Activated T-cell treated with anti-CD3 and anti-CD28 coated beads, Interleukin-2, amount 50 U/mL, for 24 hours (primary cell): ENCODE data around the gene KHDC1L.
"Not testable (repeated sequence)": the region's sequence is repeated elsewhere in the genome, so short reads cannot be mapped to it uniquely, and the experiment has no call there.

Experiments used
- DNase-seq: peaks from one replicate; pipeline ENCODE4 v3.0.0-alpha.2; 2020
- H3K27ac Mint-ChIP-seq: 2 replicates; pipeline ENCODE4 v1.8.0; 2020; ENCODE audit warnings: mild to moderate bottlenecking, mixed read lengths
- H3K27me3 Mint-ChIP-seq: 2 replicates; pipeline ENCODE4 v1.8.0; 2020; ENCODE audit warnings: mixed read lengths
- H3K36me3 Mint-ChIP-seq: 2 replicates; pipeline ENCODE4 v1.8.0; 2020; ENCODE audit warnings: low read depth, mixed read lengths
- H3K4me1 Mint-ChIP-seq: 2 replicates; pipeline ENCODE4 v1.8.0; 2020; ENCODE audit warnings: low read depth, mixed read lengths
- H3K4me3 Mint-ChIP-seq: 2 replicates; pipeline ENCODE4 v1.8.0; 2020; ENCODE audit warnings: mild to moderate bottlenecking, moderate library complexity, mixed read lengths
- H3K9me3 Mint-ChIP-seq: 2 replicates; pipeline ENCODE4 v1.8.0; 2020; ENCODE audit warnings: mixed read lengths

The KHDC1L gene

GRCh38 chr6:73225396-73225795 is at the start of gene KHDC1L:
Gene KHDC1L, minus strand, starts transcription at chr6:73225496. Its CDS starts 88 bp downstream, at chr6:73225408.
- Mint-ChIP-seq H3K9me3 (no peaks in the 10 kb centered on the region), H3K36me3 (no peaks in the 10 kb centered on the region), H3K4me1 (peaks cover 3% of the 10 kb centered on the region), H3K4me3 (no peak within 1 kb of the TSS), H3K27ac (no peak within 1 kb of the TSS), H3K27me3 (no peaks in the 10 kb centered on the region)
- no peak for DNase-seq

GRCh38 chr6:73269296-73269695 is 44.0 kb upstream of the KHDC1L start:
- peaks cover 16% of the 10 kb centered on the region for H3K4me1 Mint-ChIP-seq
- H3K4me3 Mint-ChIP-seq, H3K27me3 Mint-ChIP-seq, H3K9me3 Mint-ChIP-seq, DNase-seq, H3K27ac Mint-ChIP-seq: not testable (repeated sequence)
- H3K36me3 Mint-ChIP-seq = peaks cover 65% of the 10 kb centered on the region

DNA sequence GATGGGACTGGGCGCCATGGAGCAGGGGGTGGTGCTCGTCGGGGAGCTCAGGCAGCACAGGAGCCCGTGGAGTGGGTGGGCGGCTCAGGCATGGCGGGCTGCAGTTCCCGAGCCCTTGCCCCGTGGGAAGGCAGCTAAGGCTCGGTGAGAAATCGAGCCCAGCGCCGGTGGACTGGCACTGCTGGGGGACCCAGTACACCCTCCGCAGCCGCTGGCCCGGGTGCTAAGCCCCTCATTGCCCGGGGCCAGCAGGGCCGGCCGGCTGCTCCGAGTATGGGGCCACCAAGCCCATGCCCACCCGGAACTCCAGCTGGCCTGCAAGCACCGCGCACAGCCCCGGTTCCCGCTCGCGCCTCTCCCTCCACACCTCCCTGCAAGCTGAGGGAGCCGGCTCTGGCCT is 43.6 kb upstream of the KHDC1L start:
- H3K27me3 Mint-ChIP-seq, H3K9me3 Mint-ChIP-seq, H3K4me3 Mint-ChIP-seq, H3K27ac Mint-ChIP-seq, DNase-seq: not testable (repeated sequence)
- Mint-ChIP-seq H3K4me1 (peaks cover 20% of the 10 kb centered on the region), H3K36me3 (peaks cover 64% of the 10 kb centered on the region)

DNA sequence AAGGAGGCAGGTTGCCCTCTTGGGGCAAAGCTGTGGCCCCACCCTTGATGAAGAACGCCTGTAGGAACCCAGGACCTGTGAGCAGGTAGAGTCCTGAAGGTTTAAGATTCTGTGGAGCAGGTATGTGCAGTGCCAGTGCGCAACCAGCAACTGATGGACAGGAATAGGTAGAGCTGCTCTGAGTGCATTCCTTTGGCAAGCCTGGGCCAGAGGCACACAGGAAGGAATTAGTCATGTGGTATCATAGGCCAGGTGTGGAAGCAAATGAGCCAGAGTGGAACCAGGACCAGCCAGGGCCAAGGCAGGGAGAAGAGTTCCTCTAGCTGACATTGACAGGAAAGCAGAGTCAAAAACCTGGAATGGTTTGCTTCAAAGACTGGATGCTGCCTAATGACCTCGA is 39.1 kb upstream of the KHDC1L start:
- peak overlapping the region; percentile 27 for H3K27ac Mint-ChIP-seq
- no peaks in the 10 kb centered on the region for H3K27me3 Mint-ChIP-seq
- no peaks in the 10 kb centered on the region for H3K9me3 Mint-ChIP-seq
- peaks cover 45% of the 10 kb centered on the region for H3K36me3 Mint-ChIP-seq
- H3K4me1 Mint-ChIP-seq = peaks cover 33% of the 10 kb centered on the region
- peak overlapping the region; percentile 79 for H3K4me3 Mint-ChIP-seq
- no peak for DNase-seq

GRCh38 chr6:73263570-73263909 is 38.2 kb upstream of the KHDC1L start:
- DNase-seq = no peak
- Mint-ChIP-seq H3K4me1 (peaks cover 33% of the 10 kb centered on the region), H3K9me3 (no peaks in the 10 kb centered on the region), H3K4me3 (peak overlapping the region; percentile 79), H3K36me3 (peaks cover 41% of the 10 kb centered on the region), H3K27me3 (no peaks in the 10 kb centered on the region), H3K27ac (peak overlapping the region; percentile 77)

GRCh38 chr6:73262671-73263569 is 37.6 kb upstream of the KHDC1L start, which contains the start of gene KHDC1:
Gene KHDC1, minus strand, starts transcription at chr6:73263196. Its CDS starts 20,679 bp downstream, at chr6:73242517.
- no peaks in the 10 kb centered on the region for H3K27me3 Mint-ChIP-seq
- peak within 1 kb of the TSS; percentile 79 for H3K27ac Mint-ChIP-seq
- no peaks in the 10 kb centered on the region for H3K9me3 Mint-ChIP-seq
- peak; percentile 82 for DNase-seq
- H3K4me3 Mint-ChIP-seq = peak within 1 kb of the TSS; percentile 81
- H3K4me1 Mint-ChIP-seq = peaks cover 33% of the 10 kb centered on the region
- H3K36me3 Mint-ChIP-seq = peaks cover 35% of the 10 kb centered on the region

GRCh38 chr6:73258721-73259120 is 33.4 kb upstream of the KHDC1L start:
- Mint-ChIP-seq H3K27ac (no peak overlapping the region), H3K9me3 (no peaks in the 10 kb centered on the region), H3K36me3 (peaks cover 3% of the 10 kb centered on the region), H3K27me3 (no peaks in the 10 kb centered on the region), H3K4me3 (no peak overlapping the region), H3K4me1 (peaks cover 11% of the 10 kb centered on the region)
- DNase-seq = no peak

DNA sequence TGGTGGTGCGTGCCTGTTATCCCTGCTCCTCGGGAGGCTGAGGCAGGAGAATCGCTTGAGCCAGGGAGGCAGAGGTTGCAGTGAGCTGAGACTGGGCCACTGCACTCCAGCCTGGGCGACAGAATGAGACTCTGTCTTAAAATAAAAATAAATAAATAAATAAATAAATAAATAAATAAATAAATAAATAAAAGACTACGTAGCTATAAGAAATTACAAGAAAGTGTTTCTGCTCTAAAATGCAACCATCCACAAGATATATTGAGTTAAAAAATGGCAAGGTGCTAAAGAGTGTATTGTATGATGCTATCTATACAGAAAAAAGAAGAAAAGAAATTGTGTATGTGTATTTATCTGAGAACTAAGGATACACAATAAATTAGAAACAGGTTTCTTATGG is 29.0 kb upstream of the KHDC1L start:
- H3K4me3 Mint-ChIP-seq, H3K36me3 Mint-ChIP-seq, H3K27me3 Mint-ChIP-seq, DNase-seq, H3K4me1 Mint-ChIP-seq, H3K9me3 Mint-ChIP-seq, H3K27ac Mint-ChIP-seq: not testable (repeated sequence)

DNA sequence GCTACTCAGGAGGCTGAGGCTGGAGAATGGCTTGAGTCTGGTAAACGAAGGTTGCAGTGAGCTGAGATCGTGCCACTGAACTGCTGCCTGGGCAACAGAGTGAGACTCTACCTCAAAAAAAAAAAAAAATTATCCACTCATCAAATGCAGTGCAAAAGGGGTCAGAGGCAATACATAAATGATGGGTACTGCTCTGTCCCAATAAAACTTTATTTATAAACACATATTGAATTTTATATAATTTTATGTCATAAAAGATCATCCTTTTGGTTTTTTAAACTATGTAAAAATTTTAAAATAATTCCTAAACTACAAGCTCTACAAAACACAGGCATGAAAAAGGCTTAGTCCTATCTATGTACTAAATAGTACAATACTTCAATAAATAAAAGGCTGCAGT is 27.4 kb upstream of the KHDC1L start:
- H3K27me3 Mint-ChIP-seq = no peaks in the 10 kb centered on the region
- no peak for DNase-seq

DNA sequence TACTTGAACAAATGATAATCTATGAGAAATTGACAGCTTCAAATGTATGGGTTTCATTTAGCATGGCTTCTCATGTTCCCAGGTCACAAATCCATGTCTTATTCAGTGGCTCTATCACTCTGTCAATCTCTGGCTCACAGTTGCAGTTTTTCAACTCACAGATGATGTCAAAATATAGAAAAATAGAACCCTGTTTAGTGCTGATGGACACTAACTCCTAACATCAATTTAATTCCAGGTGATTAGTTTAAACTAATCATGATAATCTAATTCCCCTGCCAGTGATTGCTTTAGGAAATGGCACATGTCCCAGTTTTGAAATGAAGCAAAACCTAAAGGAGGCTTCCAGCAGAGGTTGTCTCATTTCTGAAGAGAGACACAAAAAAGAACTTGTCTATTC is 24.7 kb upstream of the KHDC1L start:
- Mint-ChIP-seq H3K36me3 (no peaks in the 10 kb centered on the region), H3K27ac (no peak overlapping the region), H3K27me3 (peaks cover 2% of the 10 kb centered on the region), H3K4me1 (no peaks in the 10 kb centered on the region), H3K9me3 (no peaks in the 10 kb centered on the region), H3K4me3 (no peak overlapping the region)
- DNase-seq = no peak

More for the DNA sequence above, 27.4 kb upstream of the KHDC1L start:
- H3K36me3 Mint-ChIP-seq = no peaks in the 10 kb centered on the region
- H3K4me1 Mint-ChIP-seq = no peaks in the 10 kb centered on the region
- H3K4me3 Mint-ChIP-seq = no peak overlapping the region
- H3K9me3 Mint-ChIP-seq = no peaks in the 10 kb centered on the region
- no peak overlapping the region for H3K27ac Mint-ChIP-seq

DNA sequence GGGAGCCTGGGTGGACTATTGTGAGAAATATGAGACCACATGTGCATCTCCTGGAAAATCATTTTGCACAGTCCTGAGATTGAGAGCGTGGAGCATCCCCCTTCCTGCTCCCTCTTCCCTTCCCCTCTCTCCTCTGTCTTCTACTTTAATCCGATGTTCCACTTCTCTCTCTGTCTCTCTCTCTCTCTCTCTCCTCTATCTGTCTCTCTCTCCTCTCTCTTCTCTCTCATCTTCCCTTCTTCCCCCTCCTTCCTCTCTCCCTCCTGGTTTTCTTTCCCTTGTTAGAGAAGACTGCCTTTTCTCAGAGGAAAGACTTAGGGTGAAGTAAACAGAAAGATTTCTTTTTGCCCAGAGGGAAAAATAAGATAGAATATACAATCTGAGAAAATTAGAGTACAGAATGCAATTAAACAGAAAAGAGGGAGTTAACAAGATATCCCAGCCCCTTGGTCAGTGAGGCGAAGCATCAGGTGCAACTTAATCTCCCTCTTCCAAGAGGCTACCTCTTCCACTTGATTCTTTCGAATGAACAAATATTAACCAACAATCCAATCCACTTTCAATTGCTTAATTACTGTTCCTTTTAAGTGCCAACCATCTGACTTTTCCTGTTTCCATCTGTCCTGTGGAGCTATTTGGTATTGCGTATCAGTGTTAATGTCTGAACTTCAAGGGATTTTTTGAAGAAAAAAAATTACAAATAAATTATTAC is 23.1 kb upstream of the KHDC1L start:
- no peak overlapping the region for H3K27ac Mint-ChIP-seq
- H3K36me3 Mint-ChIP-seq = no peaks in the 10 kb centered on the region
- no peak for DNase-seq
- no peaks in the 10 kb centered on the region for H3K4me1 Mint-ChIP-seq
- H3K4me3 Mint-ChIP-seq = no peak overlapping the region
- H3K9me3 Mint-ChIP-seq = no peaks in the 10 kb centered on the region
- H3K27me3 Mint-ChIP-seq = peaks cover 2% of the 10 kb centered on the region

DNA sequence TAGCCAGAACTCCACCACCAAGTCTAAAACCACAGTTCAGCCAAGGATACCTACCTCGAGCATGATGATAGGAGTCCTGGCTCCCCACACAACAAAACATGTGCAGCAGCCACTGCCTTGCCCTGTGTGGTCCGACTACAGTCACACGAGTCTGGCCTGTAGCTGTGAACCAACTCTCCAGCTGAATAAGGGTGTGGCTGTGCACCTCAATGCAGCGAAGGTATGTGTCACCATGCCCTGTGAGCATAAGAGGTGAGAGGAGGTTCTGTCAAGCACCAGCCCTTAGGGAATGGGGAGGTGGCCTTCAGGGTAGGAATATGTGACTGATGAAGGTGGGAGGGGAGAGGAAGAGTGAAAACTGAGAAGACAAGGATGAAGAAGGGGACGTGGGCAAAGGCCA is 16.7 kb upstream of the KHDC1L start:
- Mint-ChIP-seq H3K4me1 (no peaks in the 10 kb centered on the region), H3K27me3 (peaks cover 2% of the 10 kb centered on the region), H3K9me3 (no peaks in the 10 kb centered on the region), H3K27ac (no peak overlapping the region), H3K4me3 (no peak overlapping the region), H3K36me3 (no peaks in the 10 kb centered on the region)
- no peak for DNase-seq

DNA sequence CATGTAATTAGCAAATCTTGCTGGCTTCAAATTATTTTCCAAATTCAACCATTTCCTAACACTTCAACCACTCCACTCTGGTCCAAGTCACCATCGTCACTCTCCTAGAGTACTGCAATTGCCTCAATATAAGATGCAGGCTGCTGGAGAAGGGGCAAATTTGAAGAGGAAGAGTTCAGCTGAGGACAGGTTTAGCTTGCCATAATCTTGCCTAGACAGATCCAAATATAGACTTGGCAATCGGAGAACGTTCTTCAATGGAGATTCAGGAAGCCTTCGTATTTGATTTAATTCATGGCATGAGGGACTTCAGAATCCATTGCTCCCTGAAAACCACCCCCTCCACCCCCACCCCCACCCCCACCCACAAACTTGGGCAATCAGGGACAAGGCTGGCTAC is 15.4 kb upstream of the KHDC1L start:
- Mint-ChIP-seq H3K27ac (no peak overlapping the region), H3K4me3 (no peak overlapping the region), H3K27me3 (no peaks in the 10 kb centered on the region), H3K36me3 (no peaks in the 10 kb centered on the region), H3K4me1 (no peaks in the 10 kb centered on the region), H3K9me3 (no peaks in the 10 kb centered on the region)
- DNase-seq = no peak

DNA sequence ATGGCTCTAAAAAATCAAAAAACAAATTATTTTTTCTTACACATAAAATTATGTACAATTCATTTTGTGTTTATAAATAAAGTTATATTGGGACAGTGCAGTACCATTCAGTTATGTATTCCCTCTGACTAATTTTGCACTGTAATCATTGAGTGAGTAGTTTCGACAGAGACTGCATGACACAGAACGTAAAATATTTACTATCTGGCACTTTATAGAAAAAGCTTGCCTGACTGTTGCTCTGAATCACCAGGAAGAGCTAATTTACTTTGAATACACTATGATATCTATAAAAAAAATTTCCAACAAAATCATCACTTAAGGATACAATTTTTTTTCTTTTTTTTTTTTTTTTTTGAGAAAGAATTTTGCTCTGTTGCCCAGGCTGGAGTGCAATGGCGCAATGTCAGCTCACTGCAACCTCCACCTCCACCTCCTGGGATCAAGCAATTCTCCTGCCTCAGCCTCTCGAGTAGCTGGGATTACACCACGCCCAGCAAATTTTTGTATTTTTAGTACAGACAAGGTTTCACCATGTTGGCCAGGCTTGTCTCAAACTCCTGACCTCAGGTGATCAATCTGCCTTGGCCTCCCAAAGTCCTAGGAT is 11.0 kb upstream of the KHDC1L start:
- no peak overlapping the region for H3K4me3 Mint-ChIP-seq
- no peak overlapping the region for H3K27ac Mint-ChIP-seq
- no peaks in the 10 kb centered on the region for H3K36me3 Mint-ChIP-seq
- H3K27me3 Mint-ChIP-seq = no peaks in the 10 kb centered on the region
- DNase-seq = no peak
- no peaks in the 10 kb centered on the region for H3K4me1 Mint-ChIP-seq
- H3K9me3 Mint-ChIP-seq = no peaks in the 10 kb centered on the region

GRCh38 chr6:73234733-73235132 is 9.4 kb upstream of the KHDC1L start:
- Mint-ChIP-seq H3K27me3 (no peaks in the 10 kb centered on the region), H3K4me1 (no peaks in the 10 kb centered on the region), H3K9me3 (no peaks in the 10 kb centered on the region), H3K4me3 (no peak overlapping the region), H3K27ac (no peak overlapping the region), H3K36me3 (no peaks in the 10 kb centered on the region)
- DNase-seq = no peak
